Endothelial cell of umbilical vein (primary cell): ENCODE data around the gene TEKT5. TPM values are rescaled to one million over a fixed set of nuclear protein-coding genes. Genes with fewer than 3 reads are reported as not detected.

Experiments
- BruUV-seq: library from RNA; stranded (reverse); fragments of 400-500 nt; replicated peaks from 2 replicates; lab custom pipeline; 2021; lab: Mats Ljungman, UMichigan
- CTCF ChIA-PET: fragments of 300-600, 350-600 bp; sonication (Branson Sonifier 250); formaldehyde crosslinking; loops from one replicate; lab custom pipeline; 2021; ENCODE audit warnings: antibody characterized with exemption, inconsistent platforms; lab: Charles Lee
- POLR2A ChIA-PET: fragments of 300-600, 350-600 bp; sonication (Branson Sonifier 250); formaldehyde crosslinking; loops from one replicate; lab custom pipeline; 2021; ENCODE audit warnings: antibody characterized with exemption, inconsistent platforms; lab: Charles Lee
- DNase-seq: peaks from one replicate; pipeline ENCODE4 v3.0.0-alpha.2; 2011; ENCODE audit warnings: low read depth, low spot score
- FAIRE-seq: peaks from 2 replicates; lab custom pipeline; 2011; peaks lifted over from hg19 to GRCh38; lab: Jason Lieb, UNC
- H2AFZ ChIP-seq: 2 replicates; pipeline ENCODE4 v1.6.0; 2012; ENCODE audit warnings: low read depth, low read length, control low read depth, inconsistent platforms
- H3K27ac ChIP-seq: 2 replicates; pipeline ENCODE4 v1.5.1; 2011; ENCODE audit warnings: low read depth, mild to moderate bottlenecking, control low read depth, low read length, moderate library complexity; ENCODE audit not compliant: insufficient read depth
- H3K27me3 ChIP-seq, 2 experiments: 2 replicates each; pipeline versions ENCODE4 v1.6.0 to v1.6.1; 2011; ENCODE audit warnings: low read length in 2 of 2, mixed read lengths in 1 of 2; ENCODE audit not compliant: control insufficient read depth in 2 of 2, insufficient read depth in 2 of 2
- H3K36me3 ChIP-seq, 2 experiments: 2 replicates in 1 of 2; 3 replicates in 1 of 2; pipeline ENCODE4 v1.5.1; 2011; ENCODE audit warnings: low read length in 2 of 2, mild to moderate bottlenecking in 1 of 2, moderate library complexity in 1 of 2; ENCODE audit not compliant: control insufficient read depth in 2 of 2, insufficient read depth in 2 of 2; ENCODE audit errors: extremely low read depth in 1 of 2
- H3K4me1 ChIP-seq: 3 replicates; pipeline ENCODE4 v1.5.1; 2011; ENCODE audit warnings: mild to moderate bottlenecking, low read length; ENCODE audit not compliant: control insufficient read depth, insufficient read depth; ENCODE audit errors: extremely low read depth
- H3K4me2 ChIP-seq: 2 replicates; pipeline ENCODE4 v1.6.1; 2011; ENCODE audit warnings: low read length, control low read depth, mixed read lengths; ENCODE audit not compliant: insufficient read depth
- H3K4me3 ChIP-seq, 3 experiments: fragments of 200-600 bp in 1 of 3; sonication (generic), shearing (Covaris generic) in 1 of 3; replicated peaks in 1 of 3; 2 replicates each; pipeline ENCODE4 v1.5.1; 2011 to 2016; ENCODE audit warnings: control low read depth in 3 of 3, low read length in 3 of 3, mild to moderate bottlenecking in 2 of 3, inconsistent platforms in 1 of 3, low read depth in 1 of 3, moderate library complexity in 1 of 3; ENCODE audit not compliant: insufficient read depth in 1 of 3
- H3K79me2 ChIP-seq: 2 replicates; pipeline ENCODE4 v1.6.0; 2012; ENCODE audit warnings: low read length, inconsistent platforms; ENCODE audit not compliant: control insufficient read depth, insufficient read depth
- H3K9ac ChIP-seq: replicated peaks from 2 replicates; pipeline ENCODE3; 2011; ENCODE audit warnings: low read length, control low read depth; ENCODE audit not compliant: insufficient read depth; ENCODE audit errors: extremely low read depth
- H3K9me1 ChIP-seq: replicated peaks from 3 replicates; pipeline ENCODE4 v1.6.0; 2011; ENCODE audit warnings: mild to moderate bottlenecking, low read length; ENCODE audit not compliant: control insufficient read depth, insufficient read depth; ENCODE audit errors: extremely low read depth
- H3K9me3 ChIP-seq: replicated peaks from 2 replicates; pipeline ENCODE4 v1.5.1; 2012; ENCODE audit warnings: low read length, inconsistent platforms; ENCODE audit not compliant: control insufficient read depth, insufficient read depth
- H4K20me1 ChIP-seq: replicated peaks from 2 replicates; pipeline ENCODE3; 2011; ENCODE audit warnings: mild to moderate bottlenecking, low read length; ENCODE audit not compliant: control insufficient read depth, insufficient read depth; ENCODE audit errors: extremely low read depth
- EZH2 ChIP-seq: IDR thresholded peaks from 2 replicates; pipeline ENCODE4 v1.6.1; 2012; ENCODE audit warnings: borderline replicate concordance, low read depth, mild to moderate bottlenecking, moderate library complexity, low read length, inconsistent platforms; ENCODE audit not compliant: severe bottlenecking
- FOS ChIP-seq: IDR thresholded peaks from 2 replicates; pipeline ENCODE4 v1.6.1; 2011; ENCODE audit warnings: mild to moderate bottlenecking, low read length, moderate library complexity, borderline replicate concordance; ENCODE audit not compliant: insufficient read depth
- GATA2 ChIP-seq: IDR thresholded peaks from 2 replicates; pipeline ENCODE4 v1.7.0; 2011; ENCODE audit warnings: low read depth, mild to moderate bottlenecking, moderate library complexity, mixed read lengths, low read length; ENCODE audit not compliant: insufficient read length, insufficient read depth
- JUN ChIP-seq: IDR thresholded peaks from 2 replicates; pipeline ENCODE4 v1.6.1; 2011; ENCODE audit warnings: borderline replicate concordance, low read depth; ENCODE audit not compliant: insufficient read length, insufficient read depth
- MYC ChIP-seq: IDR thresholded peaks from one replicate; pipeline ENCODE4 v1.6.1; 2011; ENCODE audit warnings: mild to moderate bottlenecking, low read depth, low read length
- POLR2A ChIP-seq: IDR thresholded peaks from 2 replicates; pipeline ENCODE4 v1.6.1; 2012; ENCODE audit warnings: low read depth, mild to moderate bottlenecking, control low read depth, low read length
- POLR2AphosphoS5 ChIP-seq: IDR thresholded peaks from 2 replicates; pipeline ENCODE4 v1.6.1; 2012; ENCODE audit warnings: low read depth, mild to moderate bottlenecking, control low read depth, low read length, moderate library complexity; ENCODE audit not compliant: insufficient read depth
- dilution Hi-C: fragments of 300-500 bp; cut with MboI; formaldehyde crosslinking; loops from one replicate; pipeline ENCODE4 v1.15.0; 2019; ENCODE audit warnings: low sequenced_read_pairs; ENCODE audit not compliant: extremely low pct_ligation_motif_present
- intact Hi-C: fragments of 100-400 bp; cut with micrococcal nuclease; formaldehyde crosslinking; loops from one replicate; pipeline ENCODE4 v1.10.0; 2022
- polyA plus RNA-seq, 4 experiments: library from polyadenylated mRNA; depleted of rRNA in 3 of 4; stranded (reverse) in 3 of 4; unstranded in 1 of 4; fragments of >200 nt; gene quantifications; 2 replicates each; pipeline versions ENCODE4 v1.2.1 to v1.2.3, GENCODE V29; 2011 to 2012; ENCODE audit warnings: missing spikeins in 1 of 4
- total RNA-seq: library from RNA; stranded (reverse); gene quantifications from 2 replicates; pipeline ENCODE4 v1.2.3, GENCODE V29; 2021
- TF ChIP-seq, protein P1 (sequence below): IDR thresholded peaks from 2 replicates; pipeline ENCODE4 v1.6.1; 2011; ENCODE audit not compliant: insufficient read depth, insufficient read length
- TF ChIP-seq, protein P2 (sequence below), 2 donors: IDR thresholded peaks; 1 replicate in 1 of 2; 2 replicates in 1 of 2; pipeline ENCODE4 v1.5.1; 2011; ENCODE audit warnings: low read length in 2 of 2, mild to moderate bottlenecking in 2 of 2, moderate library complexity in 2 of 2, control low read depth in 1 of 2, inconsistent platforms in 1 of 2, low read depth in 1 of 2; ENCODE audit not compliant: insufficient read depth in 1 of 2; ENCODE audit errors: extremely low read depth in 1 of 2

TEKT5 gene
- total and polyA plus RNA-seq, 2 donors (not counting 3 experiments of a cell fraction or from before 2014, with no cell fraction given): not detected

DNA sequence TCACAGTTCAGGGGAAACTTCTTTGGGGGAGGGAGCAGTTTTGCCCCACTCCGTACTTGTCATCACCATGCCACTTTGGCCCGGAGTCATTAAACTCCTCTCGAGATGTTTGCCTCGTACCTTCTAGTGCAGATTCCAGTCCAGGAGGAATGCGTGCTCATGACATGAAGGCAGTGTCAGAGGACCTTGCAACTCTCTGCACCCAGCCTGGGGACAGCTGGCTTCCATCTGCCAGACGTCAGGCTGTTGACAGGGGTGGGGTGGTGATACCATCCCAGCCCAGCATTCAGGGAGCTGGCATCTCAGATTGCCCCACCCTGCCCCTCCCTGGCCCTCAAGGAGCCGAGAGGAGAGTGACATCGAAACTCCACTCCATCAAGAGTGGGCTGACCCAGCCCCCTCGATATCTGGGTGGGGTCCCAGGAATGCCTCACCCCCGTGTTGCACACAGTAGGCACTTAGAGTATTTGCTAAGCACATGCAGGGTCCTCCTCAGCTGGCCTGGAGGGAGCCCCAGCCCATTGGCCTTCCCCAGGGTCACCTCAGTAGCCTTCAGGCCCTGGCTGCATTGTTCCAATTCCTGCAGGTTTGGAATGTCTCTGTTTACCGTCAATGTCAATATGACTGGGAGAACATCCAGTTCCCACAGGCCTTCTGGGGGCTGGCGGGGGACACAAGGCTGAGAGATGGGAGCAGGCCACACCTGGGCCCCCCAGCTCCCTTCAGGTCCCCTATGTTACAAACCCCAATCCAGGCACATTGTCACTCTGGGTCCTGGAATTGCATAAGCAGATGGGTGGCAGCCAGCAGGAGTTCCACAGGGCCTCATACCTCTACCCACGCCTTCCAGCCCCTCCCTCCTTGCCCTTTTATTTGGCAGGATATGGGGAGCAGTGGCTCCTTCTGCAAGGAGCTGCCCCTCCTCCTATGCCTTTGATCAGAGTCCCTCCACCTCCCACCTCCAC is 93.0 kb downstream of the TEKT5 start:
- Histone ChIP-seq H2AFZ (no peak overlapping the region), H3K9me3 (no peaks in the 10 kb centered on the region), H3K9ac (no peak overlapping the region), H3K79me2 (no peaks in the 10 kb centered on the region), H4K20me1 (no peaks in the 10 kb centered on the region), H3K4me3 (no peak overlapping the region), H3K4me2 (no peak overlapping the region), H3K9me1 (no peaks in the 10 kb centered on the region), H3K36me3 (no peaks in the 10 kb centered on the region), H3K27me3 (peaks cover 0 to 2% of the 10 kb centered on the region in 2 experiments), H3K4me1 (no peaks in the 10 kb centered on the region), H3K27ac (no peak overlapping the region)
- DNase-seq: no peak
- ChIA-PET CTCF (no interaction called here), POLR2A (no interaction called here)
- TF ChIP-seq, protein P1, sequence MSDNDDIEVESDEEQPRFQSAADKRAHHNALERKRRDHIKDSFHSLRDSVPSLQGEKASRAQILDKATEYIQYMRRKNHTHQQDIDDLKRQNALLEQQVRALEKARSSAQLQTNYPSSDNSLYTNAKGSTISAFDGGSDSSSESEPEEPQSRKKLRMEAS: no peak
- TF ChIP-seq EZH2 (no peak), GATA2 (no peak), MYC (no peak), FOS (no peak), POLR2A (no peak), JUN (no peak), POLR2AphosphoS5 (no peak)
- TF ChIP-seq, protein P2, sequence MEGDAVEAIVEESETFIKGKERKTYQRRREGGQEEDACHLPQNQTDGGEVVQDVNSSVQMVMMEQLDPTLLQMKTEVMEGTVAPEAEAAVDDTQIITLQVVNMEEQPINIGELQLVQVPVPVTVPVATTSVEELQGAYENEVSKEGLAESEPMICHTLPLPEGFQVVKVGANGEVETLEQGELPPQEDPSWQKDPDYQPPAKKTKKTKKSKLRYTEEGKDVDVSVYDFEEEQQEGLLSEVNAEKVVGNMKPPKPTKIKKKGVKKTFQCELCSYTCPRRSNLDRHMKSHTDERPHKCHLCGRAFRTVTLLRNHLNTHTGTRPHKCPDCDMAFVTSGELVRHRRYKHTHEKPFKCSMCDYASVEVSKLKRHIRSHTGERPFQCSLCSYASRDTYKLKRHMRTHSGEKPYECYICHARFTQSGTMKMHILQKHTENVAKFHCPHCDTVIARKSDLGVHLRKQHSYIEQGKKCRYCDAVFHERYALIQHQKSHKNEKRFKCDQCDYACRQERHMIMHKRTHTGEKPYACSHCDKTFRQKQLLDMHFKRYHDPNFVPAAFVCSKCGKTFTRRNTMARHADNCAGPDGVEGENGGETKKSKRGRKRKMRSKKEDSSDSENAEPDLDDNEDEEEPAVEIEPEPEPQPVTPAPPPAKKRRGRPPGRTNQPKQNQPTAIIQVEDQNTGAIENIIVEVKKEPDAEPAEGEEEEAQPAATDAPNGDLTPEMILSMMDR (IDR thresholded peaks at IDR 0.05; ENCODE audit: extremely low read depth in 1 of 2, insufficient read depth in 1 of 2, low read depth in 1 of 2, low read length in 2 of 2): no peak
- dilution Hi-C loops: no loop called here
- FAIRE-seq: no peak
- BruUV-seq: no TSS peak
- intact Hi-C loops: no loop called here
